GM23338 (cell line): Measurements from ENCODE around the gene NOXA1. TPM values are rescaled to one million over a fixed set of nuclear protein-coding genes. Genes with fewer than 3 reads are reported as not detected.

ENCODE experiments used
- ATAC-seq: fragments of 200-7000 bp; cut with Tn5 transposase; 3 replicates; pipeline ENCODE4 v1.9.1; 2020
- DNase-seq: peaks from one replicate; pipeline ENCODE4 v3.0.0-alpha.2; 2015; ENCODE audit warnings: low spot score
- H2AFZ ChIP-seq: fragments of 200-600 bp; sonication (generic); 2 replicates; pipeline ENCODE4 v1.8.0; 2016; ENCODE audit warnings: antibody characterized with exemption, mild to moderate bottlenecking, moderate library complexity
- H3F3A ChIP-seq: fragments of 200-600 bp; sonication (generic); replicated peaks from 2 replicates; pipeline ENCODE4 v1.8.0; 2017; ENCODE audit warnings: antibody characterized with exemption, mixed run types, low read depth
- H3K27ac ChIP-seq: fragments of 200-600 bp; sonication (generic); 2 replicates; pipeline ENCODE4 v1.6.1; 2016; ENCODE audit warnings: low read depth
- H3K27me3 ChIP-seq: fragments of 200-600 bp; sonication (generic); 2 replicates; pipeline ENCODE4 v1.8.0; 2016; ENCODE audit warnings: mild to moderate bottlenecking, mixed run types, moderate library complexity; ENCODE audit not compliant: insufficient read depth
- H3K36me3 ChIP-seq: fragments of 200-600 bp; sonication (generic); 2 replicates; pipeline ENCODE4 v1.8.0; 2016; ENCODE audit warnings: mild to moderate bottlenecking; ENCODE audit not compliant: insufficient read depth
- H3K4me1 ChIP-seq: fragments of 200-600 bp; sonication (generic); 2 replicates; pipeline ENCODE4 v1.8.0; 2016; ENCODE audit warnings: mild to moderate bottlenecking, moderate library complexity; ENCODE audit not compliant: insufficient read depth
- H3K4me2 ChIP-seq: fragments of 200-600 bp; sonication (generic); 2 replicates; pipeline ENCODE4 v1.7.1; 2017; ENCODE audit warnings: mixed run types
- H3K4me3 ChIP-seq: fragments of 200-600 bp; sonication (generic); 2 replicates; pipeline ENCODE4 v1.6.1; 2016; ENCODE audit warnings: mixed run types
- H3K79me2 ChIP-seq: fragments of 200-600 bp; sonication (generic); replicated peaks from 2 replicates; pipeline ENCODE4 v1.8.0; 2017; ENCODE audit warnings: mild to moderate bottlenecking; ENCODE audit not compliant: insufficient read depth
- H3K9me2 ChIP-seq: fragments of 200-600 bp; sonication (generic); 2 replicates; pipeline ENCODE4 v1.8.0; 2017; ENCODE audit not compliant: insufficient read depth
- H4K20me1 ChIP-seq: fragments of 200-600 bp; sonication (generic); replicated peaks from 2 replicates; pipeline ENCODE4 v1.8.0; 2017; ENCODE audit warnings: mild to moderate bottlenecking; ENCODE audit not compliant: insufficient read depth
- H3K27ac Mint-ChIP-seq: 2 replicates; pipeline ENCODE4 v1.8.0; 2020; ENCODE audit warnings: inconsistent platforms, mild to moderate bottlenecking, moderate library complexity, mixed read lengths
- H3K27me3 Mint-ChIP-seq: 3 replicates; pipeline ENCODE4 v1.8.0; 2022; ENCODE audit warnings: low read depth, mild to moderate bottlenecking, moderate library complexity, mixed read lengths, inconsistent platforms; ENCODE audit not compliant: insufficient read depth, poor library complexity
- H3K36me3 Mint-ChIP-seq: 3 replicates; pipeline ENCODE4 v1.8.0; 2021; ENCODE audit warnings: low read depth, mild to moderate bottlenecking, inconsistent platforms, moderate library complexity, mixed read lengths
- H3K4me1 Mint-ChIP-seq: 3 replicates; pipeline ENCODE4 v1.8.0; 2020; ENCODE audit warnings: mild to moderate bottlenecking, inconsistent platforms, mixed read lengths
- H3K4me3 Mint-ChIP-seq: 3 replicates; pipeline ENCODE4 v1.8.0; 2021; ENCODE audit warnings: moderate library complexity, mild to moderate bottlenecking, inconsistent platforms, mixed read lengths
- H3K9me3 Mint-ChIP-seq: 3 replicates; pipeline ENCODE4 v1.8.0; 2020; ENCODE audit warnings: moderate library complexity, mild to moderate bottlenecking, inconsistent platforms, mixed read lengths
- EZH2 ChIP-seq: fragments of 200-600 bp; sonication (generic); IDR thresholded peaks from one replicate; pipeline ENCODE4 v1.8.0; 2017; ENCODE audit warnings: antibody characterized with exemption, mild to moderate bottlenecking, low read depth; ENCODE audit not compliant: unreplicated experiment
- EZH2phosphoT487 ChIP-seq: fragments of 200-600 bp; sonication (generic); IDR thresholded peaks from one replicate; pipeline ENCODE4 v1.8.1; 2018; ENCODE audit warnings: antibody characterized with exemption; ENCODE audit not compliant: unreplicated experiment
- JUNB ChIP-seq: IDR thresholded peaks from one replicate; pipeline ENCODE4 v1.6.1; 2016; ENCODE audit warnings: antibody characterized with exemption; ENCODE audit not compliant: unreplicated experiment
- NANOG ChIP-seq: IDR thresholded peaks from 2 replicates; pipeline ENCODE4 v1.6.1; 2016; ENCODE audit warnings: antibody characterized with exemption, borderline replicate concordance
- STAT1 ChIP-seq: IDR thresholded peaks from one replicate; pipeline ENCODE4 v1.6.1; 2016; ENCODE audit warnings: antibody characterized with exemption; ENCODE audit not compliant: unreplicated experiment
- ZNF114 ChIP-seq: fragments of 250-450 bp; sonication (Bioruptor Pico); IDR thresholded peaks from 2 replicates; pipeline ENCODE4 v1.5.0; 2020; ENCODE audit warnings: mild to moderate bottlenecking, moderate library complexity
- ZNF331 ChIP-seq: fragments of 250-450 bp; sonication (Bioruptor Pico); IDR thresholded peaks from 2 replicates; pipeline ENCODE4 v1.5.0; 2020; ENCODE audit warnings: low read depth, mild to moderate bottlenecking, moderate library complexity
- polyA plus RNA-seq: library from polyadenylated mRNA; unstranded; fragments of >200 nt; fragmentation: Nextera tagmentation; extraction: Ambion mirVana; gene quantifications from 2 replicates; pipeline ENCODE4 v1.2.1, GENCODE V29; 2016
- total RNA-seq: library from RNA; depleted of rRNA; stranded (reverse); fragments of >200 nt; shearing (Covaris generic); gene quantifications from 2 replicates; pipeline ENCODE4 v1.2.3, GENCODE V29; 2014
- TF ChIP-seq, protein P1 (sequence below): IDR thresholded peaks from 2 replicates; pipeline ENCODE4 v1.6.1; 2016; ENCODE audit warnings: antibody characterized with exemption
- TF ChIP-seq, protein P2 (sequence below): IDR thresholded peaks from one replicate; pipeline ENCODE4 v1.6.1; 2018; ENCODE audit warnings: antibody characterized with exemption; ENCODE audit not compliant: unreplicated experiment

Gene NOXA1
- total and polyA plus RNA-seq, 2 experiments from 2014 or later: 0.59 to 0.68 TPM

DNA sequence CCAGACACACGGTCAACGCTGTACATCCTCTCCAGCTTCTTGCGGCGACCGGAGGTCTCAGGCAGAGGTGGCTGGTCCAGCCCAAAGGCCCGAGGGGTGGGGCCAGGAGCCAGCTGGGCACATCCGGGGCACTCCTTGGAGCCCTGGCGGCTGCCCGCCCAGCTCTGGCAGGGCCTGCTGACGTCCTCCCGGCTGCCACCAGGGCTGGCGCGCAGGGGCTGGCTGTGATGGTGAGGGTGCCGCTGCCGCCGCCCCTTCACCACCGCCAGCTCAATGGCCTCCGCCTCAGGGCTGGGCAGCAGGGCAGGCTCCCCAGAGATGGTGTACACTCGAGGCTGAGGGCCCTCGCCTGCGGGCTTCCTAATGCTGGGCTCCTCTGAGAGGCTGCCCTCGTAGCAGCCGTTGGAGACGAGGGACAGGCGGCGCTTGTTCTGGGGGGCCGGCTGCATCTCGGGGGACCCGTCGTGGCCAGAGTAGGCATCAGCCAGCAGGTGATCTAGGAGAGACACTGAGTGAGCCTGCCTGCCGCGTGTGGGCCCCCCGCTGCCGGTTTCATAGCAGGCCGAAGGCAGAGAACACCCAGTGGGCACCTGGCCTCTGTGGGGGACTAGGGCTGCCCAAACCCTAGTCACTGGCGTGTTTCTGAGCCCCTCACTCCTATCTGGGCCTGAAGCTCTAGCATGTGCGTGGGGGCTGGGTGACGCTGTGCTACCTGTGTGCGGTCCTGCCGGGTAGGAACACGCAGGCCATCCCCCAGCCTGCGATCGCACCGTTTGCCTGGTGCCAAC, 34.4 kb downstream of the NOXA1 start:
- no peak for DNase-seq
- no peak overlapping the region for H2AFZ ChIP-seq
- H3K4me3 ChIP-seq: peak overlapping the region; percentile 71
- peaks cover 6% of the 10 kb centered on the region; the same call in 1 of the 2 replicates for H3K4me1 ChIP-seq
- TF ChIP-seq NANOG (no peak), EZH2 (no peak), EZH2phosphoT487 (no peak), ZNF331 (CRISPR knock-in tag) (no peak), JUNB (no peak), STAT1 (no peak), ZNF114 (CRISPR knock-in tag) (no peak)
- TF ChIP-seq, protein P1, sequence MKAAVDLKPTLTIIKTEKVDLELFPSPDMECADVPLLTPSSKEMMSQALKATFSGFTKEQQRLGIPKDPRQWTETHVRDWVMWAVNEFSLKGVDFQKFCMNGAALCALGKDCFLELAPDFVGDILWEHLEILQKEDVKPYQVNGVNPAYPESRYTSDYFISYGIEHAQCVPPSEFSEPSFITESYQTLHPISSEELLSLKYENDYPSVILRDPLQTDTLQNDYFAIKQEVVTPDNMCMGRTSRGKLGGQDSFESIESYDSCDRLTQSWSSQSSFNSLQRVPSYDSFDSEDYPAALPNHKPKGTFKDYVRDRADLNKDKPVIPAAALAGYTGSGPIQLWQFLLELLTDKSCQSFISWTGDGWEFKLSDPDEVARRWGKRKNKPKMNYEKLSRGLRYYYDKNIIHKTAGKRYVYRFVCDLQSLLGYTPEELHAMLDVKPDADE: no peak
- TF ChIP-seq, protein P2, sequence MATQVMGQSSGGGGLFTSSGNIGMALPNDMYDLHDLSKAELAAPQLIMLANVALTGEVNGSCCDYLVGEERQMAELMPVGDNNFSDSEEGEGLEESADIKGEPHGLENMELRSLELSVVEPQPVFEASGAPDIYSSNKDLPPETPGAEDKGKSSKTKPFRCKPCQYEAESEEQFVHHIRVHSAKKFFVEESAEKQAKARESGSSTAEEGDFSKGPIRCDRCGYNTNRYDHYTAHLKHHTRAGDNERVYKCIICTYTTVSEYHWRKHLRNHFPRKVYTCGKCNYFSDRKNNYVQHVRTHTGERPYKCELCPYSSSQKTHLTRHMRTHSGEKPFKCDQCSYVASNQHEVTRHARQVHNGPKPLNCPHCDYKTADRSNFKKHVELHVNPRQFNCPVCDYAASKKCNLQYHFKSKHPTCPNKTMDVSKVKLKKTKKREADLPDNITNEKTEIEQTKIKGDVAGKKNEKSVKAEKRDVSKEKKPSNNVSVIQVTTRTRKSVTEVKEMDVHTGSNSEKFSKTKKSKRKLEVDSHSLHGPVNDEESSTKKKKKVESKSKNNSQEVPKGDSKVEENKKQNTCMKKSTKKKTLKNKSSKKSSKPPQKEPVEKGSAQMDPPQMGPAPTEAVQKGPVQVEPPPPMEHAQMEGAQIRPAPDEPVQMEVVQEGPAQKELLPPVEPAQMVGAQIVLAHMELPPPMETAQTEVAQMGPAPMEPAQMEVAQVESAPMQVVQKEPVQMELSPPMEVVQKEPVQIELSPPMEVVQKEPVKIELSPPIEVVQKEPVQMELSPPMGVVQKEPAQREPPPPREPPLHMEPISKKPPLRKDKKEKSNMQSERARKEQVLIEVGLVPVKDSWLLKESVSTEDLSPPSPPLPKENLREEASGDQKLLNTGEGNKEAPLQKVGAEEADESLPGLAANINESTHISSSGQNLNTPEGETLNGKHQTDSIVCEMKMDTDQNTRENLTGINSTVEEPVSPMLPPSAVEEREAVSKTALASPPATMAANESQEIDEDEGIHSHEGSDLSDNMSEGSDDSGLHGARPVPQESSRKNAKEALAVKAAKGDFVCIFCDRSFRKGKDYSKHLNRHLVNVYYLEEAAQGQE: no peak
- 0 out of 2 replicates have a peak, but pooled peaks cover 3% of the 10 kb centered on the region for H3F3A ChIP-seq
- Mint-ChIP-seq H3K4me3 (peak overlapping the region; percentile 34; the same call in 1 of the 3 replicates), H3K9me3 (no peaks in the 10 kb centered on the region), H3K4me1 (peaks cover 8% of the 10 kb centered on the region; the same call in 2 of the 3 replicates), H3K27me3 (peaks cover 9% of the 10 kb centered on the region), H3K36me3 (peaks cover 3% of the 10 kb centered on the region; the same call in 1 of the 3 replicates), H3K27ac (no peak overlapping the region)
- peaks cover 2% of the 10 kb centered on the region; the same call in 1 of the 2 replicates for H3K36me3 ChIP-seq
- ATAC-seq: no peak
- peak overlapping the region; percentile 83 for H3K4me2 ChIP-seq
- no peak overlapping the region for H3K27ac ChIP-seq
- no peaks in the 10 kb centered on the region for H3K9me2 ChIP-seq
- H3K27me3 ChIP-seq: no peaks in the 10 kb centered on the region
- H4K20me1 ChIP-seq: no peaks in the 10 kb centered on the region; the same call in 1 of the 2 replicates
- no peaks in the 10 kb centered on the region for H3K79me2 ChIP-seq
